SU-DHL-6 (cell line): Measurements from ENCODE around the gene MCRIP2.

Experiments used
- CTCF ChIP-seq: fragments of 200-600 bp; sonication (generic); IDR thresholded peaks from one replicate; pipeline ENCODE4 v1.5.1; 2017; ENCODE audit warnings: antibody characterized with exemption, mild to moderate bottlenecking, low read length, moderate library complexity; ENCODE audit not compliant: insufficient read depth, poor library complexity, severe bottlenecking
- EZH2phosphoT487 ChIP-seq: fragments of 200-600 bp; sonication (generic), shearing (Covaris generic); conservative IDR thresholded peaks from 2 replicates; pipeline ENCODE4 v1.6.1; 2018; ENCODE audit warnings: mild to moderate bottlenecking, antibody characterized with exemption, low read length, moderate library complexity, mixed read lengths

GRCh38 chr16:652454-653305 is 11.1 kb downstream of the MCRIP2 start:
- TF ChIP-seq CTCF, result no peak
- TF ChIP-seq EZH2phosphoT487, result no peak
